Measurements from ENCODE around the gene OGT.

Gene OGT

GRCh38 chrX:71617742-71618141 is 84.8 kb downstream of the OGT start:
- peak overlapping the region; percentile 86 for H3K4me3 Mint-ChIP-seq
- H3K9me3 Mint-ChIP-seq: no peaks in the 10 kb centered on the region
- H3K27ac Mint-ChIP-seq: peak overlapping the region; percentile 95
- peaks cover 26% of the 10 kb centered on the region for H3K27me3 Mint-ChIP-seq
- H3K4me1 Mint-ChIP-seq (ENCODE audit: low read depth): peaks cover 75% of the 10 kb centered on the region
- DNase-seq: no peak
- H3K36me3 Mint-ChIP-seq (ENCODE audit: low read depth): peaks cover 55% of the 10 kb centered on the region

- Mint-ChIP-seq H3K27ac (peak within 1 kb of the TSS; percentile 95), H3K4me3 (peak within 1 kb of the TSS; percentile 86), H3K27me3 (peaks cover 26% of the 10 kb centered on the region), H3K36me3 (ENCODE audit: low read depth) (peaks cover 51% of the 10 kb centered on the region), H3K9me3 (no peaks in the 10 kb centered on the region), H3K4me1 (ENCODE audit: low read depth) (peaks cover 80% of the 10 kb centered on the region)
- peak; percentile 75 for DNase-seq
Observed at GRCh38 chrX:71618303-71618721, 85.4 kb downstream of the OGT start, which contains the start of gene CXCR3. Gene CXCR3 (minus strand): TSS chrX:71618511. CDS start chrX:71618449, 62 bp downstream.

DNA sequence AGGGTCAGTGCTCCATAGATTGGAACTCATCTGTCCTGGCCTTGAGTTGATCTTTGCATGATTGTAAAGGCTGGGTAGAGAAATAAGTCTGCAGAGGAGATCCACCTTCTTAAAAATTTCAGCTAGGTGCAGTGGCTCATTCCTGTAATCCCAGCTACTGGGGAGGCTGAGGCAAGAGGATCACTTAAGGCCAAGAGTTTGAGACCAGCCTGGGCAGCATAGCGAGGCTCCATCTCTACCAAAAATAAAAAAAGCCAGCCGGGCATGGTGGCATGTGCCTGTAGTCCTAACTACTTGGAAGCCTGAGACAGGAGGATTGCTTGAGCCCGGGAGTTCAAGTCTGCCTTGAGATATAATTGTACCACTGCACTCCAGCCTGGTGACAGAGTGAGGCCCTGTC is 85.9 kb downstream of the OGT start:
- H3K4me1 Mint-ChIP-seq (ENCODE audit: low read depth): peaks cover 84% of the 10 kb centered on the region
- no peaks in the 10 kb centered on the region for H3K9me3 Mint-ChIP-seq
- H3K36me3 Mint-ChIP-seq (ENCODE audit: low read depth): peaks cover 46% of the 10 kb centered on the region
- DNase-seq: no peak
- peak overlapping the region; percentile 86 for H3K4me3 Mint-ChIP-seq
- peak overlapping the region; percentile 95 for H3K27ac Mint-ChIP-seq
- H3K27me3 Mint-ChIP-seq: peaks cover 26% of the 10 kb centered on the region

DNA sequence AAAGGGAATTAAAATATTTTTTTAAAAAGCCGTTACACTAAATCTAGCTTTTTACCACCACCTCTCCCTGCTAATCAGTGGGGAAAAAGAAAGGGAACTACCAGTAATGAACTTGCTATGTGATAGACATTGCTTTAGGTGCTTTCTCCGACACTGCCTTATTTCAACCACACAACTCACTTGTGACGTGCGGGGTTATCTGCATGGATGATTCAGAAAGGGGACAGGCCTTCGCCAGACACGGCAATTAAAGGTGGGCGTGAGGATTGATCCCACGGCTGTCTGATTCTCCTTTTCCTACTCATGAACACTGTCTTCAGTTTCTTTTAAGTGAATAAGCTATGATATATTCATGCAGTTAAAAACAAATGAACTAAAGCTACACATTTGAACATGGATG is 86.3 kb downstream of the OGT start:
- Mint-ChIP-seq H3K9me3 (no peaks in the 10 kb centered on the region), H3K36me3 (ENCODE audit: low read depth) (peaks cover 45% of the 10 kb centered on the region), H3K4me1 (ENCODE audit: low read depth) (peaks cover 87% of the 10 kb centered on the region), H3K4me3 (peak overlapping the region; percentile 86), H3K27me3 (peaks cover 27% of the 10 kb centered on the region), H3K27ac (peak overlapping the region; percentile 95)
- DNase-seq: peak; percentile 71

DNA sequence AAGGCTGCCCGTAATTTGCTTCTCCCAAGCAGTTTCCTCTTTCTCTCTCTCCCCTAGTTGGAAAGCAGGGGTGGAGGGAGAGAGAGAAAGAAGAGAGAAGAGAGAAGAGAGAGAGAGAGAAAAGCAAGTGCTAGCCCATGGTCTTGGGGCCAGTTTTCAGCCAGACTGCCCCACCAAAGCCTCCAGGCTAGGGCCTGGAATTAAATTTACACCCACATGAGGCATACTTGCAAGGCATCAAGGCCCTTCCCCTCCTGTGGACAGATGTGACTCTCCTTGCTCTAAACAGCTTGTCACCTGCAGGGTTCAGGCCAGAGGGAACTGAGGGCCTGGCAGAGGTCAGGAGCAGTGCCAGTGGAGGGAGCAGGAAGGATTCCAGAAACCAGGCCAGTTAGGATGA is 87.1 kb downstream of the OGT start:
- Mint-ChIP-seq H3K4me3 (no peak overlapping the region), H3K27me3 (peaks cover 27% of the 10 kb centered on the region), H3K36me3 (ENCODE audit: low read depth) (peaks cover 39% of the 10 kb centered on the region), H3K4me1 (ENCODE audit: low read depth) (peaks cover 87% of the 10 kb centered on the region), H3K27ac (peak overlapping the region; percentile 95), H3K9me3 (no peaks in the 10 kb centered on the region)
- peak; percentile 32 for DNase-seq

GRCh38 chrX:71621603-71622002 is 88.7 kb downstream of the OGT start:
- H3K27ac Mint-ChIP-seq: peak overlapping the region; percentile 95
- peak; percentile 29 for DNase-seq
- H3K4me3 Mint-ChIP-seq: no peak overlapping the region
- peaks cover 23% of the 10 kb centered on the region for H3K36me3 Mint-ChIP-seq (ENCODE audit: low read depth)
- H3K27me3 Mint-ChIP-seq: peaks cover 26% of the 10 kb centered on the region
- H3K9me3 Mint-ChIP-seq: no peaks in the 10 kb centered on the region
- peaks cover 76% of the 10 kb centered on the region for H3K4me1 Mint-ChIP-seq (ENCODE audit: low read depth)

GRCh38 chrX:71622032-71622575 is 89.2 kb downstream of the OGT start:
- peaks cover 18% of the 10 kb centered on the region for H3K36me3 Mint-ChIP-seq (ENCODE audit: low read depth)
- no peak overlapping the region for H3K4me3 Mint-ChIP-seq
- peak; percentile 33 for DNase-seq
- peaks cover 71% of the 10 kb centered on the region for H3K4me1 Mint-ChIP-seq (ENCODE audit: low read depth)
- H3K27ac Mint-ChIP-seq: peak overlapping the region; percentile 95
- H3K27me3 Mint-ChIP-seq: peaks cover 26% of the 10 kb centered on the region
- H3K9me3 Mint-ChIP-seq: no peaks in the 10 kb centered on the region

DNA sequence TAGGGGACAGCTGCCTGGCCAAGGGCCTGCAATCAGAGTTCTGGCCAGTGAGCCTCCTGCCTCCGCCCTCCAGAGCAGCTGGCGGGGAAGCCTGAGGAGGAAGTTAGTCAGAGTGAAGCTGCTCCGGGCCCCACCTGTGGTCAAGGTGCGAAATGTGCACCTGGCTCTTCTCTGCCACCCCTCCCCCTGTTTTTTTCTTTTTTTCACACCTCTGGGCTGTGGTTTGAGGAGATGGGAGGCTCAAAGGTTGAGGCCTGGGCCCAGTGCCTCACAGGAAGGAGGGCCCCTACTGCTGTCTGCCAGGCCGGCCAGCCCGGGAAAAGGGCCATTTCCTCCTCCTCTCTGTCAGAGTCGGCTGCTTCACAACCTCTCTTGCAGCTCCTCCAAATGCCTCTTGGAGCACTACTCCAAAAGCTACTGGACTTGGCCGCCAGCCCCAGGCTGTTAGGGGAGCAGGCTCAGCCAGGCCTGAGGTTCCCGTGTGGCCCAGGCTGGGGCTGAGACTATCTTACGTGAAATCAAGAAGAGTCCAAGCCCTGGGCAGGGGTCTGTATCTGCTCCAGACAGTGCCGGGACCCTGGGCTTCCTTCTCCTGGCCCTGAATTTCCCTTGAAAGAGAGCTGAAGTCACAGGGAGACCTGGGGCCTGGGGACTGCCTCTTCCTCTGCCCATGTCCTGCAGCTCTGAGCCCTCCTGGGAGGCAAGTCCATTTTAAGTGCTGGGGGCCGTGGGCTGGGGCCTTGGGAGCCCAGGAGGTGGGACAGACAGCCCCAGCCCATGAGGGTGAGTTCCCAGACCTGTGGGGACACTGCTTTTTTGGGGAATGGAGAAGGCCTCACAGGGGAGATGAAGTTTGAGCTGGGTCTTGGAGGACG is 89.9 kb downstream of the OGT start:
- H3K27ac Mint-ChIP-seq: peak overlapping the region; percentile 95
- H3K27me3 Mint-ChIP-seq: peaks cover 26% of the 10 kb centered on the region
- peaks cover 11% of the 10 kb centered on the region for H3K36me3 Mint-ChIP-seq (ENCODE audit: low read depth)
- peak; percentile 79 for DNase-seq
- H3K4me1 Mint-ChIP-seq (ENCODE audit: low read depth): peaks cover 64% of the 10 kb centered on the region
- peak overlapping the region; percentile 72 for H3K4me3 Mint-ChIP-seq
- H3K9me3 Mint-ChIP-seq: no peaks in the 10 kb centered on the region

- Mint-ChIP-seq H3K27ac (peak overlapping the region; percentile 95), H3K4me3 (peak overlapping the region; percentile 72), H3K36me3 (ENCODE audit: low read depth) (peaks cover 6% of the 10 kb centered on the region), H3K4me1 (ENCODE audit: low read depth) (peaks cover 55% of the 10 kb centered on the region), H3K9me3 (no peaks in the 10 kb centered on the region), H3K27me3 (peaks cover 26% of the 10 kb centered on the region)
- peak; percentile 43 for DNase-seq
Observed at GRCh38 chrX:71623714-71624113, 90.8 kb downstream of the OGT start.

- Mint-ChIP-seq H3K27ac (no peak overlapping the region), H3K4me1 (ENCODE audit: low read depth) (peaks cover 45% of the 10 kb centered on the region), H3K4me3 (no peak overlapping the region), H3K36me3 (ENCODE audit: low read depth) (peaks cover 6% of the 10 kb centered on the region), H3K9me3 (no peaks in the 10 kb centered on the region), H3K27me3 (peaks cover 25% of the 10 kb centered on the region)
- no peak for DNase-seq
Observed at GRCh38 chrX:71625471-71625870, 92.6 kb downstream of the OGT start.

All from activated T-cell treated with anti-CD3 and anti-CD28 coated beads, Interleukin-2, amount 50 U/mL, for 24 hours (primary cell).